ENCODE data around the gene TMEM63B. TPM values are rescaled to one million over a fixed set of nuclear protein-coding genes. Genes with fewer than 3 reads are reported as not detected.

Gene TMEM63B
- total RNA-seq, 1 donor from 2014 or later, result 27.4 TPM

DNA sequence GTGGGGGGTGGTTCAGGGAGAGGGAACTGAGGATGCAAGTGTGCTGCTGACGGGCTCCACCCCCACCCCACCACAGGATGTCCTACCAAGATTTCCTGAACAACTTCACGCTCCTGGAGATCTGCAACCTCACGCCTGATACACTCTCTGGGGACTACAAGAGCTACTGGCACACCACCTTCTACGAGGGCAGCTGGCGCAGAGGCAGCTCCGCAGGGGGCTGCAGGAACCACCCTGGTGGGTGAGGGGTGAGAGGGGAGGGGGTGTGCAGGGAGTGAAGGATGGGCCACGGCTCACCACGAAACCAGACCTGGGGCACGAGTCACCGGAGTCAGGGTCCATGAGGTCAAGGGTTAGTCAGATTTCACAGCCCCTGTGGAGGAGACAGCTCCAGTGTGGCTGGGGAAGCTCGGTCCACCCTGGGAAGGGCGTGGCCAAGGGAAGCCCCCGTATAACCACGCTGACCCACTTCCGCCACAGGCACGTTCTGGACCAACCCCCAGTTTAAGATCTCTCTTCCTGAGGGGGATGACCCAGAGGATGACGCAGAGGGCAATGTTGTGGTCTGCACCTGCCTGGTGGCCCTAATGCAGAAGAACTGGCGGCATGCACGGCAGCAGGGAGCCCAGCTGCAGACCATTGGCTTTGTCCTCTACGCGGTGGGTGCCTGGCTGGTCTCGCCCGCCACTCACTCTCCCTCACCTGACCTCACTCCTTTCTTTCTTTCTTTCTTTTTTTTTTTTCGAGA lies 49.6 kb downstream of the TMEM63B start:
- DNase-seq (ENCODE audit: low read depth), result no peak
- Histone ChIP-seq H3K36me3 (ENCODE audit: control insufficient read depth, insufficient read depth, low read length) (no peaks in the 10 kb centered on the region), H3K27me3 (ENCODE audit: control insufficient read depth, insufficient read depth, low read length) (no peaks in the 10 kb centered on the region), H3K4me3 (ENCODE audit: low read depth, low read length) (no peak overlapping the region)
- no peak for FAIRE-seq
- TF ChIP-seq CTCF (IDR thresholded peaks at IDR 0.05; ENCODE audit: insufficient read depth, low read length, severe bottlenecking), result no peak

DNA sequence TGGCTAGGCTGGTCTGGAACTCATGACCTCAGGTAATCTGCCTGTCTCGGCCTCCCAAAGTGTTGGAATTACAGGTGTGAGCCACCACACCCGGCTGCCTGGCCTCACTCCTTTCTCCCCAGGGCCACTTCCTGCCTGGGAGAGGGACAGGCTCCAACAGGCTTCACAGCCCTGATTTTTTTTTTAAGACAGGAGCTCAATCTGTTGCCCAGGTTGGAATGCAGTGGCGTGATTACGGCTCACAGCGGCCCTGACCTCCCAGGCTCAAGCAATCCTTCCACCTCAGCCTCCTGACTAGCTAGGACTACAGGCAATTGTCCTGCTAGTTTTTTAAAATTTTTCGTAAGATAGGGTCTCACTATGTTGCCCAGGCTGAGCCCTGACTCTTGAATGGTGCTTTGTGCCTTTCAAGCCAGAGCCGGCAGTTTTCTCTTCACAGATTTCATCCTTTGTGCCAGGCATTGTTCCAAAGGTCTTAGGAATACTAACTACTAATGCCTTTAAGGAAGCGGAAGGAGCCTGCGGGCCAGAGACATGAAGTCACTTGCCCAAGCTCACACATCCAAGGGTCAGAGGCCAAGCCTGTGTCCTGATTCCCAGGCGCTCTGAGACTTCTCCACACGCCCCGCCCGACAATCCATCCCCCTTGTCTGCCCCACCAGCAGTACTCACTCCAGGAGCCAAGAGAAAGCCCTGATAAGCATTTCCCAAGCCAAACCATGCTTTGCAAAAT lies 50.5 kb downstream of the TMEM63B start:
- peak; percentile 32 for DNase-seq (ENCODE audit: low read depth)
- FAIRE-seq, result no peak
- Histone ChIP-seq H3K36me3 (ENCODE audit: control insufficient read depth, insufficient read depth, low read length) (no peaks in the 10 kb centered on the region), H3K27me3 (ENCODE audit: control insufficient read depth, insufficient read depth, low read length) (no peaks in the 10 kb centered on the region), H3K4me3 (ENCODE audit: low read depth, low read length) (no peak overlapping the region)
- TF ChIP-seq CTCF (IDR thresholded peaks at IDR 0.05; ENCODE audit: insufficient read depth, low read length, severe bottlenecking), result no peak

- TF ChIP-seq CTCF (IDR thresholded peaks at IDR 0.05; ENCODE audit: insufficient read depth, low read length, severe bottlenecking), result no peak
- DNase-seq (ENCODE audit: low read depth), result no peak
- Histone ChIP-seq H3K4me3 (ENCODE audit: low read depth, low read length) (no peak overlapping the region), H3K27me3 (ENCODE audit: control insufficient read depth, insufficient read depth, low read length) (no peaks in the 10 kb centered on the region), H3K36me3 (ENCODE audit: control insufficient read depth, insufficient read depth, low read length) (no peaks in the 10 kb centered on the region)
- no peak for FAIRE-seq
Measured at GRCh38 chr6:44178424-44179071, 51.2 kb downstream of the TMEM63B start.

GRCh38 chr6:44179072-44179536 lies 51.8 kb downstream of the TMEM63B start:
- Histone ChIP-seq H3K27me3 (ENCODE audit: control insufficient read depth, insufficient read depth, low read length) (no peaks in the 10 kb centered on the region), H3K4me3 (ENCODE audit: low read depth, low read length) (no peak overlapping the region), H3K36me3 (ENCODE audit: control insufficient read depth, insufficient read depth, low read length) (no peaks in the 10 kb centered on the region)
- FAIRE-seq, result no peak
- DNase-seq (ENCODE audit: low read depth), result peak; percentile 13
- TF ChIP-seq CTCF (IDR thresholded peaks at IDR 0.05; ENCODE audit: insufficient read depth, low read length, severe bottlenecking), result no peak

- FAIRE-seq (no peak), DNase-seq (ENCODE audit: low read depth) (no peak)
- no peak for TF ChIP-seq CTCF (IDR thresholded peaks at IDR 0.05; ENCODE audit: insufficient read depth, low read length, severe bottlenecking)
- Histone ChIP-seq H3K27me3 (ENCODE audit: control insufficient read depth, insufficient read depth, low read length) (no peaks in the 10 kb centered on the region), H3K36me3 (ENCODE audit: control insufficient read depth, insufficient read depth, low read length) (no peaks in the 10 kb centered on the region), H3K4me3 (ENCODE audit: low read depth, low read length) (no peak overlapping the region)
Measured at GRCh38 chr6:44179648-44180047, 52.3 kb downstream of the TMEM63B start.
